DMS114 treated with DMSO at 0.1 percent for 48 hours (cell line): ENCODE results near the gene NDST1.

ENCODE experiments used
- DNase-seq: peaks from one replicate; lab custom pipeline; 2025; ENCODE audit not compliant: unreplicated experiment; lab: John Stamatoyannopoulos, UW

Gene NDST1

GRCh38 chr5:150561571-150562275 lies 53.8 kb downstream of the NDST1 start:
- no peak for DNase-seq

GRCh38 chr5:150562832-150563231 lies 54.9 kb downstream of the NDST1 start:
- DNase-seq: peak; percentile 25

GRCh38 chr5:150565868-150566267 lies 57.9 kb downstream of the NDST1 start:
- no peak for DNase-seq

DNA sequence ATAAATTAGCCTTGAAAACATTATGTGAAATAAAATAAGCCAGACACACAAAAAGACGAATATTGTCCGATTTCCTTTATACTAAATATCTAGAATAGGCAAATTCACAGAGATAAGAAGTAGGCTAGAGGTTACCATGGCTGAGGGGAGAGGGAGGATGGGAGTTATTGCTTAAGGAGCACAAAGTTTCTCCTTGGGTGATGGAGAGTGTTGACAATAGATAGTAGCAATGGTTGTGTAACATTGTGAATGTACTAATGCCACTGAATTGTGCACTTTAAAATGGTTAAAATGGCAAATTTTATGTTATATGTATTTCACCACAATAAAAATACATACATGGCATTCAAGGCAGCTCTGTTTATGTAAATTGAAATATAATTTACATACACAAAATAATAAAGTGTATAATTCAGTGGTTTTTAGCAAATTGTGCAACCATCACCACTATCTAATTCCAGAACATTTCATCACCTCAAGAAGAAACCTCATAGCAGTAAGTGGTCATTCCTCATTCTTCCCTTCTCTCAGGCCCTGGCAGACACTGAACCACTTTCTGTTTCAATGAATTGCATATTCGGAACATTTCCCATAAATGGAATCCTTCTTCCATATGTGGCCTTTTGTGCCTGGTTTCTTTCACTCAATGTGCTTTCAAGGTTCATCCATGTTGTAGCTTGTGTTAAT lies 59.2 kb downstream of the NDST1 start:
- no peak for DNase-seq

DNA sequence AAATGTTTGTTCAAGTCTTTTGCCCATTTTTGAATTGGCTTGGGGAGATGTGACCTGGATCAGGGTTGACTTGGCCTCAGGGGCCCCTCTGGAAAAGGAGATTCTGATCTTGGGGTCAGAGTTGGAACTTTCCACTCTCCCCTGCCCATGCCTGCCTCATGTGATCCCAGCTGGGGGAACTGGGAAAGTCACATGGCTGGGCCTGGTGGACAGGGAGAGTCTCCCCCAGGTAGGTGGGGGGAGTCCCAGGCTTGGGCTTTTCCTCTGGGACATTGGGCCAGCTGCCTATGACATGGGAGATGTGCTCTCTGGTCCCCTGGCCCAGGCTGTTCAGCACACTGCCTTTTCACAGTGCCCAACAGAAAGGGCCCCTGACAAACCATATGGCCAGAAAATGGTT lies 60.7 kb downstream of the NDST1 start:
- DNase-seq: no peak

GRCh38 chr5:150570333-150570732 lies 62.4 kb downstream of the NDST1 start:
- DNase-seq: no peak

DNA sequence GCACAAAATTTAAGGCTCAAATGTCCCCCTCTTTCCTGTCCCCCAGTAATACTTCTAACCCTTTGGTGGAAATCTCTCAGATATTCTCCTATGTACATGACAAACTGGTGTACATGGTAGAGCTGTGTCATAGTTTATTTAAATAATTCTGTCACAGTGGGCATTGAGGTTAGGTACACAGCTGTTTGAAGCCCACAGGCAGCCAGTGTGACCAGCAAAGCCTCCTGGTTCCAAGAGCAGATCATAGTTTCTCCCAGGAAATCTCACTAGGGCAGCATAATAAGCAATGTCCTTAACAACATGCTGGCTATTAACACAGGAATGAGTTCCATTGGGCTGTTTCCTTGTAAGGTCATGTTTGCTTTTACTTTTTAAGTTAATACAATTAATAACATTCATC lies 63.9 kb downstream of the NDST1 start:
- no peak for DNase-seq

- no peak for DNase-seq
Observed at GRCh38 chr5:150573216-150573615, 65.3 kb downstream of the NDST1 start.

DNA sequence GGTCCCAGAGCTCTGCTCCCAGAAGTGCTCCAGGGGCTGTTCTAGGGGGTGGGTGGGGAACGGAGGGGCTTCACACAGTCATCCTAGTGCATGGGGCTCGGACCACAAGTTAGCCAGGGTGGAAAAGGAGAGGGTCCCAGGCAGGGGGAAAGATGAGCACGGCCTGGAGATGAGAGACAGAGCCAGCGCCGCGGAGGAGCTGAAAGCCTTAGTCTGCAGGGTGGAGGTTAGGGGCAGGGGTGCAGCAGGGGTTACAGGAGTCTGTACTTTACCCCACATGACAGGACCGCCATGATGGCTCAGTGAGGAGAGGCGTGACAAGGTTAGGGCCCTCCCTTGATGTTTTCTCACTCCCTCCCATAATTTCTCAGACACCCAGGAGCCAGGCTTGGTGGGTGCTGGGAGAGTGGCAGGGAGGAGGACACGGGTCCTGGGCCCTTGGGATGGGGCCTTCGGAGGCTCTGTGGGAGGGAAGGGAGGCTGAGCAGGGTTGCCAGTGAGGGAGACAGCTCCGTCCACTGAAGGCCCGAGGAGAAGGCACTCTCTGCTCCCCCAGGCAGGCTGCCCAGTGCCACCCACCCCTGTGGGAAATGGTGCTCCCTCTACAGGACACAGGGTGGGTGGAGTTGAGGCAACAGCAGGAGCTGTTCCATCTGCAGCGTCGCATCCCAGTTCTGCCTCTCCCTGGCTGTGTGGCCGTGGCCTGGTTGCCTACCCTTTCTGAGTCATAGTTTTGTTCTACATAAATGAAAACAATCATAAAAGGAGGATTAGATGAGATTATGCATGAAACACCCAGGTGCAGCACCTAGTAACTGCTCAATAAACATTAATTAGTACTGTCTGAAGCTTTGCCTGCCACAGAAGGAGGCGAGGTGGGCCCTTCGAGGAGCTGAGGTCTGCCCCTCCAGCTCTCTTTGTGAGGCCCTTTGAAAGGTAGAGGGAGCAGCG lies 66.2 kb downstream of the NDST1 start:
- DNase-seq: no peak

GRCh38 chr5:150574818-150575547 lies 67.1 kb downstream of the NDST1 start:
- DNase-seq: no peak

GRCh38 chr5:150575745-150576448 lies 68.0 kb downstream of the NDST1 start:
- DNase-seq: no peak

- no peak for DNase-seq
Observed at GRCh38 chr5:150576449-150576949, 68.6 kb downstream of the NDST1 start.

DNA sequence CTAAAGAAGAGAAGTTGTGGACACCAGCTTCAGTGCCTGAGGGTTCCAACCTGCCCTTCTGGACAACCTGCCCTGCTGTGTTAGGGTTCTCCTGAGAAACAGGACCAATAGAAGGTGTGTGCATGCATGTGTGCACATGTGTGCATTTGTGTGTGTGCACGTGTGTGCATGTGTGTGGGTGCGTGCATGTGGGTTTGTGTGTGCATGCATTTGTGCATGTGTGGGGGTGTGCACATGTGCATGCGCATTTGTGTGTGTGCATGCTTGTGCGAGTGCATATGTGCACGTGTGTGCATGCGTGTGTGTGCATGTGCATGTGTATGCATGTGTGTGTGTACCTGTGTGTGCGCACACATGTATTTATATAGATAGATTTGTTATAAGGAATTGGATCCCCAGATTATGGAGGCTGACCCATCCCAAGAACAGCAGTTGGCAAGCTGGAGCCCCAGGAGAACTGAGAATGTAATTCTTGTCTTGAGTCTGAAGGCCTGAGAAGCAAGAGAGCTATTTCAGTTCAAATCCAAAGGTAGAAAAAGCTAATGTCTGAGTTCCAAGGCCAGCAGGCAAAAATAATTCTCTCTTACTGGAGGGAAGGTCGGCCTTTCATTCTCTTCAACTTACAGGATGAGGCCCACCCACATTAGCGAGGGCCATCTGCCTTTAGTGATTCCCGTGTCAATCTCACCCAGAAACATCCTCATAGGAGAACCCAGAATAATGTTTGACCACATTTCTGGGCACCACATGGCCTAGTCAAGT lies 69.6 kb downstream of the NDST1 start:
- DNase-seq: no peak

- DNase-seq: no peak
Observed at GRCh38 chr5:150578781-150579461, 71.0 kb downstream of the NDST1 start.

DNA sequence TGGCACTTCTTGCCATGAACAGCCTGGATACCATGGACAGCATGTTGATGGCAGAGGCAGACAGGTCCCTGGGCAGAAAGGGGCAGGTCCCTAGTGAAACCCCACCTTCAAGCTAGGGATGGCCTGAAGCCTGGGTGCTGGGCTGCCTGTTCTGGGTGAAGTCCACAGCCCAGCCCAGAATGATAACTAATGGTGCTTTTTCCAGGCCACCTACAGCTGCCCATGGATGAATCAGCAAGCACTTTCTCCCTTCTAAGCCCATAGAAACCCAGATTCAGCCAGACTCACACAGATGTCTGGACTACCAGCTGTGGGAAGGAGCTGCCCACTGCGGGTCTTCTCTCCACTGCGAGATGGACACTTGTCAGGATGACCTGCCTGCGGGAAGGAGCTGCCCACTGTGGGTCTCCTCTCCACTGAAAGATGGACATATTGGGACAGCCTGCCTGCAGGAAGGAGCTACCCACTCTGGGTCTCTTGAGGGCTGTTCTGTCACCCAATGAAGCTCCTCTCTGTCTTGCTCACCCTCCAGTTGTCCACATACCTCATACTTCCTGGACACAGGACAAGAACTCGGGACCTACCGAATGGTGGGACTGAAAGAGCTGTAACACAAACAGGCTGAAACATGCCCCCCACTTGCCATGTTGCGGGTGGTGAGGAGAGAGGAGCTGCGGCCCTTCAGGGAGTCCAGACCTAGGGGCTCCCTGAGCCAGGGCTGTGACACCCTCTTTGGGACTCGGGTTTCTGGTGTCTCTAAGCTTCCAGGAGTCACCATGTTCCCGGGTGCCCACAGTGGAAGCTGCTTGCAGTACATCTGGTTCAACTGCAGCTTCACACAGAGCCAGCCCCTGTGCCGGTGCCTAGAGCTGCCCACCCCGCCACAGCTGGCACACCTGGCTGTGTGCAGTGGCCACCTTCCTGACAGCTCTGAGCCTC lies 71.8 kb downstream of the NDST1 start:
- no peak for DNase-seq

- no peak for DNase-seq
Observed at GRCh38 chr5:150580917-150581316, 73.0 kb downstream of the NDST1 start.

DNA sequence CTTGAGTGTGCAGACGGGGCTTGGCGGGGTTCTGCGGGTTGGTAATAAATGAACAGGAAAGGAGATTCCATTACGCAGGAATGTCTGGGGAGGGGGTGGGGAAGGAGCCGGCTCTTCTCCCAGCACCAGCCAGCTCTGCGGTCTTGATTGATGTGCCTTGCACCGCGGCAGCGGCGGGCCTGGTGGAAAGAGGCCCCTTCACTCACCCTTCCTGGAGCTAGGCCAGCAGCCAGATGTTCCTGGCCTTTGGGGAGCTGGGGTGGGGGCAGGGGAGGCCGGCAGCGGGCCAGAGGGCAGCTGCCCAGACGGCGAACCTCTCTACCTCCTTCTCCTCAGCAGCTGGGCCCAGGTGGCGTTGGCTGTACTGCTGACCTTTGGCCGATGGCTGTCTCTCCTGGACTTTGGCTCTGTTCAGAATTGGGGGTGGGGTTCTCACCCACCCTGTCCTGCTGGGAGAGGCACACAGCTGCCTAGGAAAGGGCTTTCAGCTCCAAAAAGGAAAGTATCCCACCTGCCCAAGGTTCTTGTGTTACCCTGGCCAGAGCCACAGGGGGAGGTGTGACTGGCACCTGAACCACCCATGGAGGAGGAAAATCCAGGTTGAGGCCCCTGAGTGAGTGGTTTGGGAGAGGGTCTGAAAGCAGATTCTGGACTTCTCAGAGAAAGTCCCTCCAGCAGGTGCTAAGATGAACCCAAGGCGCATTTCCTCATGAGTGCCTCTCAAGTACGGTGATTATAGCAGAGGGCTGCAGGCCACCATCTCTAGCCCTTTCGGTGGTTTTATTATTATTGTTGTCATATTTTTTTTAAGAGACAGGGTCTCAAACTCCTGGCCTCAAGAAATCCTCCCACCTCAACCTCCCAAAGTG lies 74.5 kb downstream of the NDST1 start:
- no peak for DNase-seq
